MM.1S (cell line): ENCODE measurements around the gene PNMA1.

Experiments
- EZH2 ChIP-seq: fragments of 300-600 bp; sonication (generic); optimal IDR thresholded peaks from 2 replicates; pipeline ENCODE3; 2017; ENCODE audit warnings: low read depth, mild to moderate bottlenecking, antibody characterized with exemption, low read length, mixed read lengths
- EZH2phosphoT487 ChIP-seq: fragments of 300-600 bp; sonication (generic); IDR thresholded peaks from 2 replicates; pipeline ENCODE4 v1.6.1; 2018; ENCODE audit warnings: antibody characterized with exemption, low read length
- TF ChIP-seq, protein P1 (sequence below): fragments of 300-600 bp; sonication (generic); IDR thresholded peaks from 2 replicates; pipeline ENCODE4 v1.5.1; 2016; ENCODE audit warnings: antibody characterized with exemption, low read length, mixed read lengths

DNA sequence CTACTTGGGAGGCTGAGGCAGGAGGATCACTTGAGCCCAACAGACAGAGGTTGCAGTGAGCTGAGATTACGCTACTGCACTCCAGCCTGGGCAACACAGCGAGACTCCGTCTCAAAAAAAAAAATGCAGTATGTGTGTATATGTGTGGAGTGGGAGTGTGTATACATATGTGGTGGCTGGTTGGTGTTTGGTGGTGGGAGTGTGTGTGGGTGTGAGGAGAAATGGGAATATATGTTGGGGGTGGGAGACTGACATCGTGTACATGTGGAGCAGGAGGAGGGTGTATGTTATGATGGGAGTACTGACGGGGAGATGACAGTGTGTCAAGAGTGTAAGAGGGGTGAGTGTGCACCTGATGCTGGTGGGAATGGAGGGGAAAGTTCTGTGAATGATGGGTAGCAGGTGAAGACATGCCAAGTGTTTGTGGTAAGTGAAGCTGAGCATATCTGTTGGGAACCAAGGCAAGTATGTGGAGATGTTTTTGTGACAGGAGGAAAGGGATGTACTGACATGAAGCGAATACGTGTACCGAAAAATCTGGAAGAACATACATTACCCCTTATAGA is 4.2 kb downstream of the PNMA1 start:
- TF ChIP-seq EZH2phosphoT487 (no peak), EZH2 (no peak)
- TF ChIP-seq, protein P1, sequence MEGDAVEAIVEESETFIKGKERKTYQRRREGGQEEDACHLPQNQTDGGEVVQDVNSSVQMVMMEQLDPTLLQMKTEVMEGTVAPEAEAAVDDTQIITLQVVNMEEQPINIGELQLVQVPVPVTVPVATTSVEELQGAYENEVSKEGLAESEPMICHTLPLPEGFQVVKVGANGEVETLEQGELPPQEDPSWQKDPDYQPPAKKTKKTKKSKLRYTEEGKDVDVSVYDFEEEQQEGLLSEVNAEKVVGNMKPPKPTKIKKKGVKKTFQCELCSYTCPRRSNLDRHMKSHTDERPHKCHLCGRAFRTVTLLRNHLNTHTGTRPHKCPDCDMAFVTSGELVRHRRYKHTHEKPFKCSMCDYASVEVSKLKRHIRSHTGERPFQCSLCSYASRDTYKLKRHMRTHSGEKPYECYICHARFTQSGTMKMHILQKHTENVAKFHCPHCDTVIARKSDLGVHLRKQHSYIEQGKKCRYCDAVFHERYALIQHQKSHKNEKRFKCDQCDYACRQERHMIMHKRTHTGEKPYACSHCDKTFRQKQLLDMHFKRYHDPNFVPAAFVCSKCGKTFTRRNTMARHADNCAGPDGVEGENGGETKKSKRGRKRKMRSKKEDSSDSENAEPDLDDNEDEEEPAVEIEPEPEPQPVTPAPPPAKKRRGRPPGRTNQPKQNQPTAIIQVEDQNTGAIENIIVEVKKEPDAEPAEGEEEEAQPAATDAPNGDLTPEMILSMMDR: no peak
